IPS-18c (cell line): ENCODE results near the gene POU6F1.

ENCODE experiments used
- H3K4me3 ChIP-seq: 2 replicates; pipeline ENCODE4 v1.7.0; 2013; ENCODE audit warnings: low read depth, mild to moderate bottlenecking, low read length, moderate library complexity; ENCODE audit not compliant: insufficient read depth
- H3K9me3 ChIP-seq: one replicate; pipeline ENCODE4 v1.6.1; 2013; ENCODE audit warnings: mild to moderate bottlenecking, low read length, moderate library complexity; ENCODE audit not compliant: control insufficient read depth, insufficient read depth

The POU6F1 gene

DNA sequence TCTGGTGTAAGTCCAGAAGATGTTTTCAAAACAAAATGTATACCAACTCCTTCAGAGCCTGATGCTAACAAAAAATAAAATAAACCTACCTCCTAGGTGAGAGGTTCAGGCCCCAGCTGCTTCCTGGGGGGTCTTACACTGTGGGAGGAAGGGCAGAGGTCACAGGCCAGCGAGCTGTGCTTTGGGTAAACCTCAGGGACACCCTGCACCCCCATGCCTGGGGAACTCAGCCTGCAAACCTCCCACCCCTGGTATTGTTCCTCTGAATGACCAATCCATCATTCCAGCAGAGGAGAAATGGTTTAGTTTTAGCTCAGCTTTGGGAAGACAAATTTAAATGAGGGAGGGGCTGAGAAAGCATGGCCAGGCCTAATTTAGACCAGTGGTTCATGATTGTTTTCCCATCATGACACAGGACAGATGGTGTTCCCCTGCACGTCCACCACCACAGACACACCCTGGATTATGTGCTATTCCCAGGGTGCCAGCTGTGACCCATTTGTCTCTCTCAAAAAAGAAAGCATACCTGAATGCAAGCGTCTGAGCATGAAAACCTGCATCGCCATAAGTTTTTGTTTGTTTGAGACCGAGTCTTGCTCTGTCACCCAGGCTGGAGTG, 30.4 kb downstream of the POU6F1 start:
- H3K9me3 ChIP-seq: no peaks in the 10 kb centered on the region
- no peak overlapping the region for H3K4me3 ChIP-seq

- no peak overlapping the region for H3K4me3 ChIP-seq
- no peaks in the 10 kb centered on the region for H3K9me3 ChIP-seq
Observed at GRCh38 chr12:51186465-51187085, 31.3 kb downstream of the POU6F1 start.

GRCh38 chr12:51185171-51185717, 32.6 kb downstream of the POU6F1 start:
- H3K9me3 ChIP-seq: no peaks in the 10 kb centered on the region
- H3K4me3 ChIP-seq: no peak overlapping the region

DNA sequence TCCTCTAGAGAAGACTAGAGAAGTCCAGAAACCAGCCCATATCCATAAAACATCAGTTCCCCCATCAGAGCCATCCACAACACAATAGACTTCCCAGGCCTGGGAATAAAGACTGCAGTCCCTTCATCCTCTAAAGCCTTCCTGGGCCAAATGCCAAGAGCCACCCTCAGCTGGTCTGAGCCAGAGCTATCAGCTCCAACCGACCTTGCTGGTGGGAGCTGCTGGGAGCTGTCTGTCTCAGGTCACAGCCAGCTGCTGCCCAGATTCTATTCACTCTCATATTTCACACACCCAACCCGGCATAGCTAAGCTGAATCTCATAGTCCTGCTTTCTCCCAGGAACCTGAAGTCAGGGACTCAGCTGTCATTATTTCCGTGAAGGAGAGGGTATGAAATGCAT, 34.0 kb downstream of the POU6F1 start:
- no peak overlapping the region for H3K4me3 ChIP-seq

DNA sequence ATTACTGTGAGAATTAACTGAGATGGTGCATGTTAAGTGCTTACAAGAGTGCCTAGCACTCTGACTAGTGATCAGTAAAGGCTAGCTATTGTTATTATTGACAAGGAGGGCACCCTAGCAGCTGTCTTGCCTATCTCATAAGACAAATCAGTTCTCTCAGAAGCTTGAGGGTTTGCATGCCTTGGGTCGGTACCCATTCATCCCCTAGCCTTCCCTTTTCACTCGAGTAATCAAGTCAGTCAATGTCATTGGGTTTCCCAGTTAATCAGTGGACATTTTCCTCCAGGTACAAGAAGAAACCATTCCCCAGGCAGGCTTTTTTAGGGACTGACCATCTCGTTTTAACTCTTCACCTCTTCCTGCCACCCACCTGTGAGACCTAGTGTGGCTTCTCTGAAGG, 34.5 kb downstream of the POU6F1 start:
- H3K4me3 ChIP-seq: no peak overlapping the region
- H3K9me3 ChIP-seq: no peaks in the 10 kb centered on the region

More for the DNA sequence above, 34.0 kb downstream of the POU6F1 start:
- H3K9me3 ChIP-seq: no peaks in the 10 kb centered on the region

GRCh38 chr12:51181558-51181957, 36.3 kb downstream of the POU6F1 start:
- H3K9me3 ChIP-seq: no peaks in the 10 kb centered on the region
- H3K4me3 ChIP-seq: no peak overlapping the region

GRCh38 chr12:51177897-51178296, 40.0 kb downstream of the POU6F1 start:
- Histone ChIP-seq H3K4me3 (no peak overlapping the region), H3K9me3 (no peaks in the 10 kb centered on the region)

GRCh38 chr12:51174501-51174900, 43.4 kb downstream of the POU6F1 start:
- no peak overlapping the region for H3K4me3 ChIP-seq
- no peaks in the 10 kb centered on the region for H3K9me3 ChIP-seq

DNA sequence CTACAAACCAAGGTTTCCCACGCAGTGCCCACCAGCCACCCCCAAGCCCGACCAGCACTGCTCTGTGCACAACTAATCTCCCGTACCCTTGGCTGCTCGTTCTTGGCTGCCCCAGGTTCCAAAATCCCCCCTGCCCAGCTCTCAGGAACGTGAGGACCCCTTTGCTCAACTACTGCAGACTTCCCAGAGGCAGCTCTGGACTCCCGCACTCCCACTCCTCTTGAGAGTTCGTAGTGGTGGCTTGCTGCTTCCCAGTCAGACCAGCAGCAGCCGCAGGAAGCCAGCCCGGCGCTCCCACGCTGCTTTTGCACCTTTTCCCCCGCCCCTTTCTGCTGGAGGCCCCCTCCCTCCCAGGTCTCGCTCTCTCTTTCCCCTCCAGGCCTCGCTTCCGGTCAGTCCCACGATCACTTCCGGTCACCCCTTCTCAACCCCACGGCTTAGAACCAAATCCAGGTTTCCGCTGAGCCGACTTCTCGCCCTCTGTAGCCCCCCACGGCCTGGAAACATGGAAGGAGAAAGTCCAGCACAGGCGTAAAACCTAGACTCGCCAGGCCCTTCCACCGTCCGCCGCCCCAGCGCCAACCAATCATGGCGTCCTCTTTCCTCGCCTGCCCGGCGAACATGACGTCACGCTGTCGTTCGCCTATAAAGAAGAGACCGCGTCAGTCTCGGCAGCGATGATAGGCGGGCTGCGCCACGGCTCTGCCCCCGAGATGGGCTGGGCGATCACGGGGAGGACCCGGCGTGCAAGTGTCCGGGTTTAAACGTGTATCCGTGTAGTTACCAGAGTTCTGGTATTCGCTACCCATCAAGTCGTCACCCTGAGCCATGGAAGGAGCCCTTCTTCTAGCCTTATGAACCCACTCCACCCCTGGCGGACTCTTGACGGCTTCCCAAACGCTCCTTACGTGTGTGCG, 45.1 kb downstream of the POU6F1 start, which contains the start of gene TFCP2:
Gene TFCP2, minus strand, starts transcription at position 621 of the 917 bp plus-strand sequence. CDS start 713 bp downstream, outside the sequence.
- Histone ChIP-seq H3K9me3 (no peaks in the 10 kb centered on the region), H3K4me3 (peak within 1 kb of the TSS; percentile 98)

- Histone ChIP-seq H3K9me3 (no peaks in the 10 kb centered on the region), H3K4me3 (peak overlapping the region; percentile 98)
Observed at GRCh38 chr12:51171884-51172514, 45.9 kb downstream of the POU6F1 start.

DNA sequence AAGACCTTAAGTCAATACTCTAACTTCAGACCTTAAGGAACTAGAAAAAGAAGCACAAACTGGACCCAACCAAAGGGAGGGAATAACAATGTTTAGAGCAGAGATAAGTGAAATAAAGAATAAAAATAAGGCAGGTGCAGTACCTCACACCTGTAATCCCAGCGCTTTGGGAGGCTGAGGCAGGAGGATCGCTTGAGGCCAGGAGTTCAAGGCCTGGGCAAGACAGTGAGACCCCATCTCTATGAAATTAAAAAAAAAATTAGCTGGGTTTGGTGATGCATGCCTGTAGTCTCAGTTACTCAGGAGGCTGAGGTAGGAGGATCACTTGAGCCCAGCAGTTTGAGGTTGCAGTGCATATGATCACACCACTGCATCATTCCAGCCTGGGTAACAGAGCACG, 54.1 kb downstream of the POU6F1 start:
- Histone ChIP-seq H3K9me3 (no peaks in the 10 kb centered on the region), H3K4me3 (no peak overlapping the region)

- no peak overlapping the region for H3K4me3 ChIP-seq
- H3K9me3 ChIP-seq: no peaks in the 10 kb centered on the region
Observed at GRCh38 chr12:51162217-51162616, 55.6 kb downstream of the POU6F1 start.

DNA sequence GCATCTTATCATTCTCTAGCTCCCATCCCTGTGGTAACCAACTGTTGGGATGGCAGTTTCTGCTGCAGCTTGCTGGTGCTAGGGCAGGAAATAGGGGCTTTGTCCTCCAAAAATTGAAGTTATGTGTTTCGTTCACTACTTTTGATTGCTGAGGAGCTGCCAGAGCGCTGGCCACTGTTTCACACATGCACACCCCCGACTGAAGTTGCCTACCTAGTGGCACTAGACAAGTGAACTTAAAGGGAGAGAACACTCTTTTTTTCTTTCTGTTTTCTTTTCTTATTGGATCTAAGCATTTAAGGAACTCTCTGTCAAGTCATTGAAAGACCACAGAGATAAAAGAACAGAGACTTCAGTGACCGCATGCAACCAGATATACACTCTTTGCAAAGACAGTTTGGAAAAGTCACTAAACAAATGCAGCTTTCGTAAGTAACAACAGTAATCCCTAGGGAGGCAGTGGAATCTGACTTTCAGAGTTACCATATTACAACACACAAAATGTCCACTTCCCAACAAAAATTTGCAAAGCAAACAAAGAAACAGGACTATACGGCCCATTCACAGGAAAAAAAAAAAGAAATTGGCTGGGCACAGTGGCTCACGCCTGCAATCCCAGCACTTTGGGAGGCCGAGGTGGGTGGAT, 56.9 kb downstream of the POU6F1 start:
- no peaks in the 10 kb centered on the region for H3K9me3 ChIP-seq

GRCh38 chr12:51156245-51156765, 61.6 kb downstream of the POU6F1 start:
- H3K9me3 ChIP-seq: no peaks in the 10 kb centered on the region

More for the DNA sequence above, 56.9 kb downstream of the POU6F1 start:
- no peak overlapping the region for H3K4me3 ChIP-seq

DNA sequence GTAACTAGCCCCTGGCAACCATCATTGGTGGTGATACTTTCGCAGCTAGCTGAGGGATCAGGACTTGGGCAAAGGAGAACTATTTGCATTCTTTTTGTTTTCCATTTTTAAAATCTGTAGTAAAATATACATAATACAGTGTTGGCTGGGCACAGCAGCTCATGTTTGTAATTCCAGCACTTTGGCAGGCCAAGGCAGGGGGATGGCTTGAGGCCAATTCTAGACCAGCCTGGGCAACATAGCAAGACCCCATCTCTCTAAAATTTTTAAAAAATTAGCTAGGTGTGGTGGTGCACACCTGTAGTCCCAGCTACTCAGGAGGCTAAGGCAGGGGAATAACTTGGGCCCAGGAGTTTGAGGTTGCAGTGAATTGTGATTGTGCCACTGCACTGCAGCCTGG, 64.9 kb downstream of the POU6F1 start:
- no peaks in the 10 kb centered on the region for H3K9me3 ChIP-seq
- H3K4me3 ChIP-seq: no peak overlapping the region

More at GRCh38 chr12:51156245-51156765, 61.6 kb downstream of the POU6F1 start:
- H3K4me3 ChIP-seq: no peak overlapping the region

DNA sequence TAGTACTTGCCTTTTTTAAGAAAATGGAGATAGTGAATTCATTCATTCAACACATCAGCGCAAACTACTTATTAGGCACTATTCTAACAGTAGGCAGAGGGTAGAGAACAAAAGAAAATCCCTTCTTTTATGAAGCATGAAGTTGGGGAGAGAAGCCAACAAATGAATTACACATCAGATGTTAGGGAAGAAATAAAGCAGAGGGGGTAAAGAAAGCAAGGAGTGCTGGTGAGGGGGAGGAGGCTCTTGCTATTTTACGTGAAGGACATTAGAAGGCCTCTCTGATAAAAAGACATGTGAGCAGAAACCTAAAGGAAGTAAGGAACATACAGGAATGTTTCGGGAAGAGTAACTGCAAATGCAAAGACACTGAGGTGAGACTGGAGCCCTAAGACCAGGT, 67.1 kb downstream of the POU6F1 start:
- no peak overlapping the region for H3K4me3 ChIP-seq
- H3K9me3 ChIP-seq: no peaks in the 10 kb centered on the region
